ENCODE results near the gene MYL2.

MYL2 gene

GRCh38 chr12:110888256-110888991, 32.0 kb downstream of the MYL2 start:
- no peak for DNase-seq

GRCh38 chr12:110885152-110885840, 35.1 kb downstream of the MYL2 start:
- DNase-seq: no peak

DNA sequence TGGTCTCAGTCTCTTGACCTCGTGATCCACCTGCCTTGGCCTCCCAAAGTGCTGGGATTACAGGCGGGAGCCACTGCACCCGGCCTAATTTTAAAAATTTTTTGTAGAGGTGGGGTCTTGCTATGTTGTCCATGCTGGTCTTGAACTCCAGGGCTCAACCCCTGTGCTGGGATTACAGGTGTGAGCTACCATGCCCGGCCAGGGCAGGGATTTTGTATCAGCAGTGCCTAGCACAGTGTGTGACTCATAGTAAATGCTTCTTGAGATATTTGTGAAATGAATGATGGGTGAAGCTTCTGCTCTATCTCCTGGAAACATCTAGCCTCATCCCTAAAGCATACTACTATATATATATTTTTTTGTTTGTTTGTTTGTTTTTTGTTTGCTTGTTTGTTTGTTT, 37.1 kb downstream of the MYL2 start:
- no peak for DNase-seq

DNA sequence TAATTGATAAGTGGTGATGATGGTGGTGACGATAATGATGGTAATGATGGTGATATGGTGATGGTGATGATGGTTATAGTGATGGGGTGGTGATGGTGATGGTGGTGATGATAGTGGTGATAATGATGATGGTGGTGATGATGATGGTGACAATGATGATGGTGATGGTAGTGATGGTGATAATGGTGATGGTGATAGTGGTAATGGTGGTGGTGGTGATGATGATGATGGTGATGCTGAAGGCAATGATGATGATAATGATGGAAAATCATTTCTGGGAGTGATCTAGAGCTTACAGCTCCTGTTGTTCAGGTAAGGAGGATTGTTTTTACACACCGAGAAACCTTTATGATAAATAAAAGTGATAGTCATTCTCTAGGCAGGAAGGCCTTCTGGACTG, 39.7 kb downstream of the MYL2 start:
- no peak for DNase-seq

DNA sequence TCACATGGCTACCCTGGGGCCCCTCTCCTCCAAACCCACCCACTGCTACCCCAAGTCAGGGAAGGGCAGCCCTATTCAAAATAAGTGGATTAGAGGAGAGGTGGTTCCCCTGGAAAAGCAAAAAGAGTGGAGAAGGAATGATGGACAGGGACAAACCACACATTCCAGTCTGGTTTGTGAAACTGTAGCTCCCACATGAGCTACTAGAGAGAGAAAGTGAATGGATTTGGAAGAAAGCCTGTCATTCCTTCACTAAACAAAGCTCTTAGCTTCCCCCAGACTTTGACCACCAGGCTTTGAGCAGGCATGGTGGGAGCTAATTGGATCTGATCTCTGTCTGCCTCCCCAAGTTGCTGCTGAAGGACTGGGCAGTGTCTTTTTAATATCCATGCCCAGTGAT, 45.6 kb downstream of the MYL2 start:
- DNase-seq: no peak

- no peak for DNase-seq
Measured at GRCh38 chr12:110874351-110874750, 46.0 kb downstream of the MYL2 start.

DNA sequence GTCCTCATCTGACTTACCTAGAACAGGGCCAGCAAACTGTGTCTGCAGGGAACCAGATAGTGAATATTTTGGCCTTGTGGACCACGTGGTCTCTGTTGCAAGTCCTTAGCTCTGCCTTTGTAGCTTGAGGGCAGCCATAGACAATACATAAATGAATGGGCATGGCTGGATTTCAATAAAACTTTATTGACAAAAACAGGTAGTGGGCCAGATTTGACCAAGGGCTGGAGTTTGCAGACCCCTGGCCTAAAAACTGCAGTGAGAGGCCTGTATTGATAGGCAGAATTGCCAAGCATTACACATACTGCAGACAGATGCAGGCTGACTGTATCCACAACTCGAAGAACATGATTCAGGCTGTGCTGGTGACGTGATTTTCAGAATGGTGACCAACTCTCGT, 48.3 kb downstream of the MYL2 start:
- DNase-seq: no peak

DNA sequence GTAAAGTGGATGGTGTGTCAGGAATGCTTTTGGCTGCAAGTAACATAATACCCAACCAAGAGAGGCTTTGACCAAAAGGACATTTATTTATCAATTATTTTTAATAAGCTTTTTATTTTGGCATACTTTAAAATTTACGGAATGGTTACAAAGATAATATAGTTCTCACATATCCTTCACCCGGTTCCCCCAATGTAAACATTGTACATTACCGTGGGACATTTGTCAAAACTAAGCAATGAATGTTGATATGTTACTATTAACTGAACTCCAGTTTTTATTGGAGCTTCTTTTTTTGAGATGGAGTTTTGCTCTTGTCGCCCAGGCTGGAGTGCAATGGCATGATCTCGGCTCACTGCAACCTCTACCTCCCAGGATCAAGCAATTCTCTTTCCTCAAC, 50.6 kb downstream of the MYL2 start:
- DNase-seq: no peak

DNA sequence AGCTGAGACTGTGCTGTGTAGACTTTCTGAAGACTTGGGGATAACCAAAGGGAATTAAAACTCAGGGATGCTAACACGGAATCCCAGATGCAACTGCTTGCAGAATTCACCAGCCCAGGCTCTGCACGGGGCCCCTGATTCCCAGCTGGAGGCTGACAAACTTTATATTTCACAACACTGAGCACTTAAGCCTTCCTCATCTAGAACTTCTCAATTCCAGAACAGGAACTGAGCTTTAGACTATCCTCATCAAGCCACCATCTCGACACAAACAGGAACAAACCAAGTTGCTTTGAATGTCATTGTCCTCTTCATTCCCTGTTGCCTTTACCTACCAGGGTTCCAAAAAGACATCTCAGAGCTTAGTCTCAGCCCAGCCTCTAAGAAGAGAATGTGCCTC, 51.4 kb downstream of the MYL2 start:
- no peak for DNase-seq

- DNase-seq: no peak
Measured at GRCh38 chr12:110865521-110865920, 54.9 kb downstream of the MYL2 start.

DNA sequence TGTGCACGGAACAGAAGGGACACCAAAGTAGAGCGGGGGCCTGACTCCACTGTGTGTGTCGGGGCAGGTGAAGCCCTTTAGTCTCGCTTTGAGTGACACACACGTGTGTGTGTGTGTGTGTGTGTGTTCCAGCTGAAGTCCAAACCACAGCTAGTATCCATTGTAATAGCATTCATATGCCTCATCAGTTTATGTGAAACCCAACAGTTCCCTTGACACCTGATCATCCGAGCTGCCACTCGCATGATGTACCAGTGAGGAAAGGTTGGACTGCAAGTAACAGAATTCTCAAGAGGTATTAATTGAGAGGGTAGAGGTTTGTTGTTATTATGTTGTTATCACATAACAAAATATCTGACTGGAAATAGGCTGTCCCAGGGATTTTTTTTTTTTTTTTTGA, 57.2 kb downstream of the MYL2 start:
- DNase-seq: no peak

- DNase-seq: no peak
Measured at GRCh38 chr12:110862329-110862728, 58.0 kb downstream of the MYL2 start.

DNA sequence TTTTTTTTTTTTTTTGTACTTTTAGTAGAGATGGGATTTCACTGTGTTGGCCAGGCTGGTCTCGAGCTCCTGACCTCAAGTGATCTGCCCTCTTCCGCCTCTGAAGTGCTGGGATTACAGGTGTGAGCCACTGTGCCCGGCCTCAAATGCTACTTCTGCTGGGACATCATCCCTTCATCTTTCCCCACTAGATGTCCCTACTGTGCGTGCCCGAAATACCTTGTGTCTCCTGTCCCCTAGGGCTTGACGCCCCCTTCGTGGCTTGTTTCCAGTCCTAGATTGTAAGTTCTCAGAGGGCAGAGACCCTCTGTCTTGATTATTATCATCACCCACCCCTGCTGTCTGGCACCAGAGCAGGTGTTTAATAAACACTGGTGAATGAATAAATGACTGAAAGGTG, 58.6 kb downstream of the MYL2 start:
- no peak for DNase-seq
